IPS-20b (cell line): ENCODE measurements around the gene OR52A5.
"Not testable (repeated sequence)": the region's sequence is repeated elsewhere in the genome, so short reads cannot be mapped to it uniquely, and the experiment has no call there.

ENCODE experiments used
- H3K27ac ChIP-seq: one replicate; pipeline ENCODE4 v1.5.1; 2013; ENCODE audit warnings: low read length
- H3K27me3 ChIP-seq: 2 replicates; pipeline ENCODE4 v1.6.1; 2013; ENCODE audit warnings: mild to moderate bottlenecking, low read length, inconsistent platforms; ENCODE audit not compliant: insufficient read depth
- H3K36me3 ChIP-seq: 2 replicates; pipeline ENCODE4 v1.6.1; 2013; ENCODE audit warnings: low read depth, mild to moderate bottlenecking, inconsistent platforms, low read length, moderate library complexity; ENCODE audit not compliant: insufficient read depth
- H3K4me1 ChIP-seq: 2 replicates; pipeline ENCODE4 v1.6.1; 2013; ENCODE audit warnings: mild to moderate bottlenecking, control low read depth, inconsistent platforms, low read length, moderate library complexity; ENCODE audit not compliant: insufficient read depth
- H3K4me3 ChIP-seq: 2 replicates; pipeline ENCODE4 v1.5.1; 2013; ENCODE audit warnings: mild to moderate bottlenecking, low read length, inconsistent platforms
- H3K9ac ChIP-seq: 2 replicates; pipeline ENCODE4 v1.6.1; 2013; ENCODE audit warnings: low read depth, mild to moderate bottlenecking, inconsistent platforms, low read length, moderate library complexity
- H3K9me3 ChIP-seq: 2 replicates; pipeline ENCODE4 v1.6.1; 2013; ENCODE audit warnings: mild to moderate bottlenecking, low read depth, low read length, inconsistent platforms; ENCODE audit not compliant: insufficient read depth

The OR52A5 gene

GRCh38 chr11:5144206-5144605, 6.0 kb upstream of the OR52A5 start:
- not testable (repeated sequence) for H3K27me3 ChIP-seq, H3K4me1 ChIP-seq, H3K27ac ChIP-seq, H3K9me3 ChIP-seq, H3K4me3 ChIP-seq, H3K9ac ChIP-seq, H3K36me3 ChIP-seq

- Histone ChIP-seq H3K27ac (no peak overlapping the region), H3K27me3 (no peaks in the 10 kb centered on the region), H3K36me3 (no peaks in the 10 kb centered on the region), H3K4me1 (peaks cover 6% of the 10 kb centered on the region; the same call in 1 of the 2 replicates), H3K9ac (no peak overlapping the region), H3K4me3 (no peak overlapping the region), H3K9me3 (no peaks in the 10 kb centered on the region)
Observed at GRCh38 chr11:5137014-5137413, 1.1 kb downstream of the OR52A5 start.

- Histone ChIP-seq H3K27ac (no peak overlapping the region), H3K4me3 (no peak overlapping the region), H3K36me3 (no peaks in the 10 kb centered on the region), H3K27me3 (no peaks in the 10 kb centered on the region), H3K9ac (no peak overlapping the region), H3K9me3 (no peaks in the 10 kb centered on the region), H3K4me1 (peaks cover 6% of the 10 kb centered on the region; the same call in 1 of the 2 replicates)
Observed at GRCh38 chr11:5136261-5136660, 1.9 kb downstream of the OR52A5 start.

GRCh38 chr11:5131584-5132335, 6.4 kb downstream of the OR52A5 start:
- Histone ChIP-seq H3K9me3 (no peaks in the 10 kb centered on the region), H3K36me3 (no peaks in the 10 kb centered on the region), H3K27me3 (no peaks in the 10 kb centered on the region), H3K4me1 (peaks cover 6% of the 10 kb centered on the region; the same call in 1 of the 2 replicates), H3K27ac (no peak overlapping the region), H3K9ac (no peak overlapping the region), H3K4me3 (no peak overlapping the region)

GRCh38 chr11:5129457-5129877, 8.7 kb downstream of the OR52A5 start:
- Histone ChIP-seq H3K9ac (no peak overlapping the region), H3K27me3 (no peaks in the 10 kb centered on the region), H3K36me3 (no peaks in the 10 kb centered on the region), H3K9me3 (no peaks in the 10 kb centered on the region), H3K27ac (no peak overlapping the region), H3K4me3 (no peak overlapping the region), H3K4me1 (no peaks in the 10 kb centered on the region)

- H3K36me3 ChIP-seq = no peaks in the 10 kb centered on the region
- H3K27ac ChIP-seq = no peak overlapping the region
- H3K27me3 ChIP-seq = no peaks in the 10 kb centered on the region
- H3K4me1 ChIP-seq = no peaks in the 10 kb centered on the region
- no peak overlapping the region for H3K9ac ChIP-seq
- no peaks in the 10 kb centered on the region for H3K9me3 ChIP-seq
- no peak overlapping the region for H3K4me3 ChIP-seq
Observed at GRCh38 chr11:5124891-5125620, 13.1 kb downstream of the OR52A5 start.

- no peaks in the 10 kb centered on the region for H3K4me1 ChIP-seq
- H3K27me3 ChIP-seq = no peaks in the 10 kb centered on the region
- no peak overlapping the region for H3K4me3 ChIP-seq
- no peak overlapping the region for H3K27ac ChIP-seq
- H3K9ac ChIP-seq = no peak overlapping the region
- no peaks in the 10 kb centered on the region for H3K9me3 ChIP-seq
- no peaks in the 10 kb centered on the region for H3K36me3 ChIP-seq
Observed at GRCh38 chr11:5123802-5124521, 14.2 kb downstream of the OR52A5 start.

GRCh38 chr11:5118893-5119292, 19.3 kb downstream of the OR52A5 start:
- Histone ChIP-seq H3K36me3 (no peaks in the 10 kb centered on the region), H3K9ac (no peak overlapping the region), H3K27ac (no peak overlapping the region), H3K4me3 (no peak overlapping the region), H3K9me3 (no peaks in the 10 kb centered on the region), H3K4me1 (no peaks in the 10 kb centered on the region), H3K27me3 (no peaks in the 10 kb centered on the region)

GRCh38 chr11:5117588-5117987, 20.6 kb downstream of the OR52A5 start:
- Histone ChIP-seq H3K36me3 (no peaks in the 10 kb centered on the region), H3K9ac (no peak overlapping the region), H3K9me3 (no peaks in the 10 kb centered on the region), H3K27ac (no peak overlapping the region), H3K4me1 (no peaks in the 10 kb centered on the region), H3K4me3 (no peak overlapping the region), H3K27me3 (no peaks in the 10 kb centered on the region)

GRCh38 chr11:5115339-5115738, 22.8 kb downstream of the OR52A5 start:
- Histone ChIP-seq H3K36me3 (no peaks in the 10 kb centered on the region), H3K27ac (no peak overlapping the region)

GRCh38 chr11:5107285-5107684, 30.9 kb downstream of the OR52A5 start:
- H3K9ac ChIP-seq = no peak overlapping the region
- H3K27me3 ChIP-seq = no peaks in the 10 kb centered on the region
- no peaks in the 10 kb centered on the region for H3K9me3 ChIP-seq
- H3K4me1 ChIP-seq = no peaks in the 10 kb centered on the region
- no peaks in the 10 kb centered on the region for H3K36me3 ChIP-seq
- no peak overlapping the region for H3K4me3 ChIP-seq
- no peak overlapping the region for H3K27ac ChIP-seq

More at GRCh38 chr11:5115339-5115738, 22.8 kb downstream of the OR52A5 start:
- no peak overlapping the region for H3K9ac ChIP-seq
- H3K27me3 ChIP-seq = no peaks in the 10 kb centered on the region
- H3K4me1 ChIP-seq = no peaks in the 10 kb centered on the region
- no peak overlapping the region for H3K4me3 ChIP-seq
- H3K9me3 ChIP-seq = no peaks in the 10 kb centered on the region
